A673 (cell line): ENCODE results near the gene GON4L. TPM values are rescaled to one million over a fixed set of nuclear protein-coding genes. Genes with fewer than 3 reads are reported as not detected.

ENCODE experiments used
- BruUV-seq: library from RNA; stranded (reverse); fragments of 400-500 nt; replicated peaks from 2 replicates; lab custom pipeline; 2021; lab: Mats Ljungman, UMichigan
- CTCF ChIA-PET: fragments of 300-600 bp; sonication (Branson Sonifier 250); formaldehyde crosslinking; loops from one replicate; lab custom pipeline; 2022; ENCODE audit warnings: antibody characterized with exemption; lab: Charles Lee
- POLR2A ChIA-PET: fragments of 300-600 bp; sonication (Branson Sonifier 250); formaldehyde crosslinking; loops from one replicate; lab custom pipeline; 2022; ENCODE audit warnings: antibody characterized with exemption; ENCODE audit not compliant: low non-redundant PET; lab: Charles Lee
- DNase-seq: peaks from one replicate; pipeline ENCODE4 v3.0.0-alpha.2; 2015; ENCODE audit warnings: low spot score
- H3K27ac ChIP-seq: fragments of 200-600 bp; sonication (generic); 2 replicates; pipeline ENCODE4 v1.5.1; 2016; ENCODE audit warnings: mixed run types, low read depth, mild to moderate bottlenecking, mixed read lengths, antibody characterized with exemption, low read length; ENCODE audit not compliant: poor library complexity, severe bottlenecking
- H3K27me3 ChIP-seq: fragments of 200-600 bp; sonication (generic); replicated peaks from 2 replicates; pipeline ENCODE4 v1.6.1; 2017; ENCODE audit warnings: mixed run types, low read depth, mild to moderate bottlenecking, mixed read lengths, antibody characterized with exemption, low read length; ENCODE audit not compliant: insufficient read depth, poor library complexity
- H3K36me3 ChIP-seq: fragments of 200-600 bp; sonication (generic); 2 replicates; pipeline ENCODE4 v1.6.1; 2016; ENCODE audit warnings: mixed run types, mild to moderate bottlenecking, mixed read lengths, antibody characterized with exemption, low read length; ENCODE audit not compliant: insufficient read depth, poor library complexity, severe bottlenecking
- H3K4me1 ChIP-seq: fragments of 200-600 bp; sonication (generic); 2 replicates; pipeline ENCODE4 v1.6.1; 2017; ENCODE audit warnings: mixed run types, mild to moderate bottlenecking, mixed read lengths, antibody characterized with exemption, low read length; ENCODE audit not compliant: insufficient read depth, poor library complexity, severe bottlenecking
- H3K4me3 ChIP-seq: fragments of 200-600 bp; sonication (generic); 2 replicates; pipeline ENCODE4 v1.5.1; 2016; ENCODE audit warnings: low read depth, mixed run types, mild to moderate bottlenecking, mixed read lengths, low read length; ENCODE audit not compliant: poor library complexity, severe bottlenecking
- H3K9me3 ChIP-seq: fragments of 200-600 bp; sonication (generic); 2 replicates; pipeline ENCODE4 v1.6.1; 2016; ENCODE audit warnings: mixed run types, low read depth, mild to moderate bottlenecking, mixed read lengths, antibody characterized with exemption, low read length; ENCODE audit not compliant: poor library complexity, severe bottlenecking
- EZH2 ChIP-seq: fragments of 200-600 bp; sonication (generic); IDR thresholded peaks from 2 replicates; pipeline ENCODE4 v1.6.1; 2017; ENCODE audit warnings: borderline replicate concordance, low read depth, mild to moderate bottlenecking, mixed read lengths, antibody characterized with exemption, low read length; ENCODE audit not compliant: poor library complexity, severe bottlenecking
- intact Hi-C: fragments of 100-400 bp; cut with micrococcal nuclease; formaldehyde crosslinking; loops from one replicate; pipeline ENCODE4 v1.10.0; 2022; ENCODE audit not compliant: unreplicated experiment
- total RNA-seq: library from RNA; stranded (reverse); gene quantifications from 2 replicates; pipeline ENCODE4 v1.2.3, GENCODE V29; 2021
- TF ChIP-seq, protein P1 (sequence below): fragments of 300-800, 200-600 bp; sonication (generic); conservative IDR thresholded peaks from 2 replicates; pipeline ENCODE4 v1.5.1; 2017; ENCODE audit warnings: low read depth, mild to moderate bottlenecking, antibody characterized with exemption, low read length, moderate library complexity, mixed read lengths

Gene GON4L
- total RNA-seq, 1 experiment from 2014 or later = 55.7 TPM

DNA sequence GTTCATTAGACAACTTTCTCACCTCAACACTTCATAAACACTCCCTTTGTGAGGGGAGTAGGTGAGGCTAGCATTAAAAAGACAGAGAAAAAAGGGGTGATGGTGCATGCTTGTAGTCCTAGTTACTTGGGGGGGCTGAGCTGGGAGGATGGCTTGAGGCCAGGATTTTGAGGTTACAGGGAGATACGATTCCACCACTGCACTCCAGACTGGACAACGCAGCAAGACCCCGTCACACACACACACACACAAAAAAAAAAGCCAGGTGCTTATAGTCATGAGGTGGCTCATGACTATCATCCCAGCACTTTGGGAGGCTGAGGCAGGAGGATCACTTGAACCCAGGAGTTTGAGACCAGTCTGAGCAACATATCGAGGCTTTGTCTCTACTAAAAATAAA lies 29.6 kb downstream of the GON4L start:
- ChIA-PET POLR2A (no interaction called here), CTCF (no interaction called here)
- H3K27me3 ChIP-seq = no peaks in the 10 kb centered on the region
- H3K27ac ChIP-seq = no peak overlapping the region
- intact Hi-C loops = no loop called here
- DNase-seq = no peak
- no peaks in the 10 kb centered on the region for H3K4me1 ChIP-seq
- no TSS peak for BruUV-seq
- no peaks in the 10 kb centered on the region for H3K9me3 ChIP-seq
- no peak overlapping the region for H3K4me3 ChIP-seq
- TF ChIP-seq EZH2 = no peak
- TF ChIP-seq, protein P1, sequence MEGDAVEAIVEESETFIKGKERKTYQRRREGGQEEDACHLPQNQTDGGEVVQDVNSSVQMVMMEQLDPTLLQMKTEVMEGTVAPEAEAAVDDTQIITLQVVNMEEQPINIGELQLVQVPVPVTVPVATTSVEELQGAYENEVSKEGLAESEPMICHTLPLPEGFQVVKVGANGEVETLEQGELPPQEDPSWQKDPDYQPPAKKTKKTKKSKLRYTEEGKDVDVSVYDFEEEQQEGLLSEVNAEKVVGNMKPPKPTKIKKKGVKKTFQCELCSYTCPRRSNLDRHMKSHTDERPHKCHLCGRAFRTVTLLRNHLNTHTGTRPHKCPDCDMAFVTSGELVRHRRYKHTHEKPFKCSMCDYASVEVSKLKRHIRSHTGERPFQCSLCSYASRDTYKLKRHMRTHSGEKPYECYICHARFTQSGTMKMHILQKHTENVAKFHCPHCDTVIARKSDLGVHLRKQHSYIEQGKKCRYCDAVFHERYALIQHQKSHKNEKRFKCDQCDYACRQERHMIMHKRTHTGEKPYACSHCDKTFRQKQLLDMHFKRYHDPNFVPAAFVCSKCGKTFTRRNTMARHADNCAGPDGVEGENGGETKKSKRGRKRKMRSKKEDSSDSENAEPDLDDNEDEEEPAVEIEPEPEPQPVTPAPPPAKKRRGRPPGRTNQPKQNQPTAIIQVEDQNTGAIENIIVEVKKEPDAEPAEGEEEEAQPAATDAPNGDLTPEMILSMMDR = no peak
- H3K36me3 ChIP-seq = peaks cover 10% of the 10 kb centered on the region

DNA sequence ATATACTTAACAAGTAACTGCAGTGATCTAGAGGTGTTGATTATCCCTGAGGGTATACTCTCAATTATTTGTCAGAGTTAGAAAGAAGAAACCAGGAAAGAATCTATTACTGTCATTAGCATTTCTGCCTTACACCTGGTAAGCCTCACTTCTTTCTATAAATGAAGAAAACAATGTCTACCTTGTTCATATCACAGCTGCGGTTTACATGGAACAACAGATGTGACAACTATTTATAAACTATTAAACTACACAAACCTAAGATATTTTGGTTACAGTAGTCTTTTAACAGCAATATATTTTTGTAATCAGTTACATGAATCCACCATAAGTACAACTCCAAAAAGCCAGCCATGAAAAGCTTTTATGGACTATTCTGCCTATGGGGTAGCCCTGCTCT lies 40.7 kb downstream of the GON4L start:
- Histone ChIP-seq H3K27ac (no peak overlapping the region), H3K9me3 (no peaks in the 10 kb centered on the region), H3K4me3 (no peak overlapping the region), H3K4me1 (no peaks in the 10 kb centered on the region), H3K36me3 (peaks cover 65% of the 10 kb centered on the region), H3K27me3 (no peaks in the 10 kb centered on the region)
- no peak for DNase-seq
- POLR2A ChIA-PET = no interaction called here
- intact Hi-C loops = no loop called here
- no TSS peak for BruUV-seq
- CTCF ChIA-PET = interaction anchor here (0.6 kb wide), 1 partner anchor 1514 kb away, joined by 3 read pairs; no protein-coding TSS in a partner anchor
- TF ChIP-seq EZH2 = no peak
- TF ChIP-seq, protein P1 = no peak

DNA sequence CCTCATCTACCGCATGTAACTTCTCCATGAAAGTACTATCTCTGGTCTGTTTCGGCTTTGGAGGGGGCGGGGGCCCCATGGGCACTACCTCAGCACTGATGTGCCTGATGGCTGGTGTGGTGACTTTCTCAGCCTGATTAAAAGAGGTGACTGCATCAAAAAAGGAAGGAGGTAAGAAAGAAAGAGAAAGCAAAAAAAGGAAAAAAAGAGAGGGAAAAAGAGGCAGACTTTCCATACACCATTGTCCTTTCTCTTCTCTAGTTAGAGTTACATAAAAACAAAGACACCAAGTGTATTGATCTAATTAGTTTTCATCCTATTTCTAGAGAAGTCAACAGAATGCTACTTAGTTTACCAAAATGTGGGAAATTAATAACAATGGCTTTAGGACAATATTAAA lies 43.3 kb downstream of the GON4L start:
- DNase-seq = no peak
- ChIA-PET CTCF (no interaction called here), POLR2A (no interaction called here)
- BruUV-seq = no TSS peak
- H3K36me3 ChIP-seq = peaks cover 49% of the 10 kb centered on the region
- no peaks in the 10 kb centered on the region for H3K4me1 ChIP-seq
- TF ChIP-seq, protein P1 = no peak
- TF ChIP-seq EZH2 = no peak
- no peak overlapping the region for H3K27ac ChIP-seq
- H3K4me3 ChIP-seq = no peak overlapping the region
- no peaks in the 10 kb centered on the region for H3K9me3 ChIP-seq
- H3K27me3 ChIP-seq = no peaks in the 10 kb centered on the region
- intact Hi-C loops = no loop called here
